ENCODE data around the gene POLR2M.

POLR2M gene

GRCh38 chr15:57686657-57687056, 19.9 kb upstream of the POLR2M start:
- no peaks in the 10 kb centered on the region for H3K9me3 ChIP-seq (ENCODE audit: insufficient read depth, low read depth, low read length)
- no peaks in the 10 kb centered on the region for H3K36me3 ChIP-seq (ENCODE audit: insufficient read depth, low read length)
- no peaks in the 10 kb centered on the region for H3K79me2 ChIP-seq (ENCODE audit: insufficient read depth, low read length)
- H3K4me3 ChIP-seq (ENCODE audit: low read length, poor library complexity, severe bottlenecking) = no peak overlapping the region
- H3K4me1 ChIP-seq (ENCODE audit: insufficient read depth, low read length, poor library complexity, severe bottlenecking) = no peaks in the 10 kb centered on the region
- no peak overlapping the region for H3K4me2 ChIP-seq (ENCODE audit: low read depth, low read length, poor library complexity, severe bottlenecking)
- TF ChIP-seq CTCF (conservative IDR thresholded peaks at IDR 0.05; ENCODE audit: low read length) (no peak), EZH2phosphoT487 (IDR thresholded peaks at IDR 0.05; ENCODE audit: borderline replicate concordance) (no peak)
- peaks cover 6% of the 10 kb centered on the region for H3K27me3 ChIP-seq (ENCODE audit: insufficient read depth, low read length, poor library complexity, severe bottlenecking)
- no peaks in the 10 kb centered on the region for H3F3A ChIP-seq (ENCODE audit: low read depth)
- H4K20me1 ChIP-seq (ENCODE audit: insufficient read depth, low read length, poor library complexity, severe bottlenecking) = no peaks in the 10 kb centered on the region
- H3K9me2 ChIP-seq (replicated peaks; ENCODE audit: low read depth, low read length) = no peaks in the 10 kb centered on the region
- no peak overlapping the region for H3K9ac ChIP-seq (ENCODE audit: low read depth, low read length, poor library complexity, severe bottlenecking)
- peak overlapping the region; percentile 49; the same call in 1 of the 2 replicates for H2AFZ ChIP-seq (ENCODE audit: low read length)

- Histone ChIP-seq H3K4me1 (ENCODE audit: insufficient read depth, low read length, poor library complexity, severe bottlenecking) (peaks cover 12% of the 10 kb centered on the region), H3K9me2 (replicated peaks; ENCODE audit: low read depth, low read length) (no peaks in the 10 kb centered on the region), H3K4me3 (ENCODE audit: low read length, poor library complexity, severe bottlenecking) (no peak overlapping the region), H4K20me1 (ENCODE audit: insufficient read depth, low read length, poor library complexity, severe bottlenecking) (no peaks in the 10 kb centered on the region), H3K79me2 (ENCODE audit: insufficient read depth, low read length) (no peaks in the 10 kb centered on the region), H3F3A (ENCODE audit: low read depth) (no peaks in the 10 kb centered on the region), H3K9me3 (ENCODE audit: insufficient read depth, low read depth, low read length) (no peaks in the 10 kb centered on the region), H3K4me2 (ENCODE audit: low read depth, low read length, poor library complexity, severe bottlenecking) (no peak overlapping the region), H3K36me3 (ENCODE audit: insufficient read depth, low read length) (no peaks in the 10 kb centered on the region), H3K27me3 (ENCODE audit: insufficient read depth, low read length, poor library complexity, severe bottlenecking) (peaks cover 11% of the 10 kb centered on the region), H3K9ac (ENCODE audit: low read depth, low read length, poor library complexity, severe bottlenecking) (no peak overlapping the region), H2AFZ (ENCODE audit: low read length) (no peak overlapping the region)
- TF ChIP-seq EZH2phosphoT487 (IDR thresholded peaks at IDR 0.05; ENCODE audit: borderline replicate concordance) = no peak
- no peak for TF ChIP-seq CTCF (conservative IDR thresholded peaks at IDR 0.05; ENCODE audit: low read length)
Measured at GRCh38 chr15:57690341-57690966, 16.1 kb upstream of the POLR2M start.

GRCh38 chr15:57691082-57691481, 15.4 kb upstream of the POLR2M start:
- Histone ChIP-seq H3K9ac (ENCODE audit: low read depth, low read length, poor library complexity, severe bottlenecking) (no peak overlapping the region), H3K36me3 (ENCODE audit: insufficient read depth, low read length) (no peaks in the 10 kb centered on the region), H3K9me2 (replicated peaks; ENCODE audit: low read depth, low read length) (no peaks in the 10 kb centered on the region), H3F3A (ENCODE audit: low read depth) (no peaks in the 10 kb centered on the region), H3K27me3 (ENCODE audit: insufficient read depth, low read length, poor library complexity, severe bottlenecking) (peaks cover 15% of the 10 kb centered on the region), H4K20me1 (ENCODE audit: insufficient read depth, low read length, poor library complexity, severe bottlenecking) (no peaks in the 10 kb centered on the region), H3K4me1 (ENCODE audit: insufficient read depth, low read length, poor library complexity, severe bottlenecking) (peaks cover 12% of the 10 kb centered on the region), H3K79me2 (ENCODE audit: insufficient read depth, low read length) (no peaks in the 10 kb centered on the region), H2AFZ (ENCODE audit: low read length) (no peak overlapping the region), H3K4me3 (ENCODE audit: low read length, poor library complexity, severe bottlenecking) (no peak overlapping the region), H3K9me3 (ENCODE audit: insufficient read depth, low read depth, low read length) (no peaks in the 10 kb centered on the region), H3K4me2 (ENCODE audit: low read depth, low read length, poor library complexity, severe bottlenecking) (no peak overlapping the region)
- TF ChIP-seq EZH2phosphoT487 (IDR thresholded peaks at IDR 0.05; ENCODE audit: borderline replicate concordance) (no peak), CTCF (conservative IDR thresholded peaks at IDR 0.05; ENCODE audit: low read length) (no peak)

Measured in Loucy (cell line).